Stimulated activated CD8-positive, alpha-beta memory T cell treated with anti-CD3 and anti-CD28 coated beads, Interleukin-12 subunit alpha, Interleukin-12 subunit beta, amount 100 ng/mL, for 24 hours (primary cell): ENCODE measurements around the gene DHX16.
"Not testable (repeated sequence)": the region's sequence is repeated elsewhere in the genome, so short reads cannot be mapped to it uniquely, and the experiment has no call there.

Source experiments
- DNase-seq: peaks from one replicate; pipeline ENCODE4 v3.0.0-alpha.2; 2020; ENCODE audit errors: extremely low read depth

The DHX16 gene

GRCh38 chr6:30672445-30673253, at the start of gene DHX16:
Gene DHX16, minus strand, starts transcription at chr6:30673006. Its CDS starts 165 bp downstream, at chr6:30672841.
- DNase-seq: peak; percentile 74

- DNase-seq: not testable (repeated sequence)
These were observed 49.1 kb upstream of the DHX16 start for GRCh38 chr6:30722025-30722279.

GRCh38 chr6:30721198-30722024, 48.6 kb upstream of the DHX16 start:
- DNase-seq: peak; percentile 96

- DNase-seq: no peak
These were observed 48.0 kb upstream of the DHX16 start for GRCh38 chr6:30720738-30721197.

GRCh38 chr6:30719791-30720737, 47.3 kb upstream of the DHX16 start, which contains the start of gene TUBB:
Gene TUBB, plus strand, starts transcription at chr6:30720352. Its CDS starts 155 bp downstream, at chr6:30720507.
- DNase-seq: peak; percentile 85

- no peak for DNase-seq
These were observed 46.5 kb upstream of the DHX16 start for GRCh38 chr6:30719356-30719755.

GRCh38 chr6:30717845-30718720, 45.3 kb upstream of the DHX16 start:
- DNase-seq: not testable (repeated sequence)

GRCh38 chr6:30717129-30717844, 44.5 kb upstream of the DHX16 start, which contains the start of gene MDC1:
Gene MDC1, minus strand, starts transcription at chr6:30717281. Its CDS starts 2,106 bp downstream, at chr6:30715175.
- DNase-seq: peak; percentile 99

GRCh38 chr6:30716879-30717128, 44.0 kb upstream of the DHX16 start:
- DNase-seq: no peak

- DNase-seq: no peak
These were observed 41.5 kb upstream of the DHX16 start for GRCh38 chr6:30714263-30714662.

- no peak for DNase-seq
These were observed 39.7 kb upstream of the DHX16 start for GRCh38 chr6:30712441-30712945.

GRCh38 chr6:30711758-30712380, 39.1 kb upstream of the DHX16 start:
- DNase-seq: no peak

- DNase-seq: no peak
These were observed 36.5 kb upstream of the DHX16 start for GRCh38 chr6:30709101-30709868.

GRCh38 chr6:30707281-30707850, 34.6 kb upstream of the DHX16 start:
- no peak for DNase-seq

GRCh38 chr6:30705620-30706019, 32.8 kb upstream of the DHX16 start:
- no peak for DNase-seq

GRCh38 chr6:30703821-30704220, 31.0 kb upstream of the DHX16 start:
- DNase-seq: no peak

- no peak for DNase-seq
These were observed 30.2 kb upstream of the DHX16 start for GRCh38 chr6:30703011-30703410.

GRCh38 chr6:30700340-30700739, 27.5 kb upstream of the DHX16 start:
- DNase-seq: no peak
